GM12878 (cell line): ENCODE results near the gene GFRA4. TPM values are rescaled to one million over a fixed set of nuclear protein-coding genes. Genes with fewer than 3 reads are reported as not detected.

Experiments
- ATAC-seq: fragments of 200-7000 bp; cut with Tn5 transposase; 3 replicates; pipeline ENCODE4 v1.9.1; 2020; ENCODE audit warnings: mild to moderate bottlenecking, moderate library complexity
- BruUV-seq: library from RNA; stranded (reverse); fragments of 400-500 nt; replicated peaks from 2 replicates; lab custom pipeline; 2021; lab: Mats Ljungman, UMichigan
- CTCF ChIA-PET: fragments of 300-600 bp; sonication (Branson Sonifier 250); formaldehyde crosslinking; extraction: SDS; loops from one replicate; lab custom pipeline; 2021; ENCODE audit warnings: inconsistent platforms; lab: Yijun Ruan, JAX
- POLR2A ChIA-PET: fragments of 350-600 bp; formaldehyde crosslinking; extraction: SDS; loops from one replicate; lab custom pipeline; 2021; ENCODE audit warnings: inconsistent platforms; lab: Charles Lee
- RAD21 ChIA-PET: fragments of 300-600 bp; sonication (Branson Sonifier 250); formaldehyde crosslinking; loops from one replicate; lab custom pipeline; 2023; ENCODE audit warnings: antibody characterized with exemption; ENCODE audit not compliant: unreplicated experiment; lab: Charles Lee
- SMC1A ChIA-PET: fragments of 300-600 bp; sonication (Branson Sonifier 250); formaldehyde crosslinking; loops from one replicate; lab custom pipeline; 2023; ENCODE audit not compliant: unreplicated experiment, uncharacterized antibody; lab: Charles Lee
- DNase-seq: peaks from one replicate; pipeline ENCODE4 v3.0.0-alpha.2; 2011; ENCODE audit warnings: low read depth, low spot score
- FAIRE-seq: peaks from 3 replicates; lab custom pipeline; 2011; peaks lifted over from hg19 to GRCh38; lab: Jason Lieb, UNC
- H2AFZ ChIP-seq: 2 replicates; pipeline ENCODE4 v1.6.0; 2011; ENCODE audit warnings: low read depth, low read length, control low read depth; ENCODE audit not compliant: control insufficient read depth
- H3K27ac ChIP-seq: 2 replicates; pipeline ENCODE4 v1.5.1; 2011; ENCODE audit warnings: control low read depth; ENCODE audit not compliant: control insufficient read depth, insufficient read depth
- H3K27me3 ChIP-seq, 2 experiments: replicated peaks in 1 of 2; 2 replicates each; pipeline versions ENCODE4 v1.6.0 to v1.6.1; 2011; ENCODE audit warnings: low read length in 1 of 2; ENCODE audit not compliant: control insufficient read depth in 2 of 2, insufficient read depth in 2 of 2
- H3K36me3 ChIP-seq, 2 experiments: 2 replicates each; pipeline ENCODE4 v1.5.1; 2011; ENCODE audit warnings: low read length in 1 of 2; ENCODE audit not compliant: control insufficient read depth in 2 of 2, insufficient read depth in 2 of 2
- H3K4me1 ChIP-seq: 2 replicates; pipeline ENCODE4 v1.6.1; 2011; ENCODE audit warnings: mild to moderate bottlenecking, low read length, moderate library complexity, mixed read lengths; ENCODE audit not compliant: control insufficient read depth, insufficient read depth
- H3K4me2 ChIP-seq: 2 replicates; pipeline ENCODE4 v1.6.0; 2011; ENCODE audit warnings: control low read depth; ENCODE audit not compliant: control insufficient read depth, insufficient read depth
- H3K4me3 ChIP-seq: fragments of 200-600 bp; sonication (generic); 2 replicates; pipeline ENCODE4 v1.5.1; 2016
- H3K79me2 ChIP-seq: 2 replicates; pipeline ENCODE4 v1.6.0; 2011; ENCODE audit warnings: low read length; ENCODE audit not compliant: control insufficient read depth, insufficient read depth
- H3K9ac ChIP-seq: 2 replicates; pipeline ENCODE4 v1.8.0; 2011; ENCODE audit warnings: low read length, control low read depth, mixed read lengths; ENCODE audit not compliant: control insufficient read depth, insufficient read depth
- H3K9me3 ChIP-seq: replicated peaks from 3 replicates; pipeline ENCODE4 v1.5.1; 2011; ENCODE audit warnings: mild to moderate bottlenecking, low read length; ENCODE audit not compliant: control insufficient read depth, insufficient read depth
- H4K20me1 ChIP-seq: 2 replicates; pipeline ENCODE4 v1.6.0; 2011; ENCODE audit not compliant: control insufficient read depth, insufficient read depth
- CEBPB ChIP-seq, 2 experiments: fragments of 150-350 bp in 1 of 2; IDR thresholded peaks; 2 replicates each; pipeline ENCODE4 v1.6.1; 2012 to 2014; ENCODE audit warnings: low read depth in 2 of 2, low read length in 2 of 2, borderline replicate concordance in 1 of 2, inconsistent platforms in 1 of 2
- CREB1 ChIP-seq: IDR thresholded peaks from 2 replicates; pipeline ENCODE4 v1.6.1; 2012; ENCODE audit warnings: low read depth, mild to moderate bottlenecking, inconsistent platforms
- CREM ChIP-seq: IDR thresholded peaks from 2 replicates; pipeline ENCODE4 v1.6.1; 2014; ENCODE audit warnings: antibody characterized with exemption, low read depth
- EZH2 ChIP-seq: IDR thresholded peaks from 2 replicates; pipeline ENCODE4 v1.6.1; 2012; ENCODE audit warnings: low read depth, mild to moderate bottlenecking, control low read depth, inconsistent platforms, low read length, borderline replicate concordance; ENCODE audit not compliant: control insufficient read depth
- HCFC1 ChIP-seq: fragments of 150-350 bp; IDR thresholded peaks from 2 replicates; pipeline ENCODE4 v1.6.1; 2014; ENCODE audit warnings: low read length
- HDAC6 ChIP-seq: fragments of 200-600 bp; sonication (generic); IDR thresholded peaks from one replicate; pipeline ENCODE4 v1.8.0; 2017; ENCODE audit warnings: antibody characterized with exemption; ENCODE audit not compliant: unreplicated experiment
- IKZF2 ChIP-seq, 2 experiments: fragments of 450-650 bp; IDR thresholded peaks; 2 replicates each; pipeline ENCODE4 v1.6.1; 2017; ENCODE audit warnings: mild to moderate bottlenecking in 2 of 2, moderate library complexity in 2 of 2
- IRF3 ChIP-seq: fragments of 450-650 bp; IDR thresholded peaks from 2 replicates; pipeline ENCODE4 v1.6.1; 2014; ENCODE audit warnings: mild to moderate bottlenecking
- IRF4 ChIP-seq: IDR thresholded peaks from 2 replicates; pipeline ENCODE4 v1.6.1; 2011; ENCODE audit warnings: low read depth, low read length
- KDM1A ChIP-seq: fragments of 200-600 bp; sonication (generic); IDR thresholded peaks from 2 replicates; pipeline ENCODE4 v1.6.1; 2016; ENCODE audit warnings: borderline replicate concordance
- KLF5 ChIP-seq: fragments of 450-650 bp; IDR thresholded peaks from 2 replicates; pipeline ENCODE4 v1.6.1; 2014; ENCODE audit warnings: mild to moderate bottlenecking; ENCODE audit not compliant: partially characterized antibody
- MEF2A ChIP-seq: IDR thresholded peaks from 2 replicates; pipeline ENCODE4 v1.6.1; 2011; ENCODE audit warnings: low read depth, mild to moderate bottlenecking, low read length, moderate library complexity; ENCODE audit not compliant: insufficient read depth
- NFIC ChIP-seq: IDR thresholded peaks from 2 replicates; pipeline ENCODE4 v1.6.1; 2012; ENCODE audit warnings: low read depth, mild to moderate bottlenecking, inconsistent platforms, low read length, moderate library complexity
- POLR2AphosphoS2 ChIP-seq: IDR thresholded peaks from 2 replicates; pipeline ENCODE4 v1.6.1; 2011; ENCODE audit warnings: low read depth, mild to moderate bottlenecking, low read length, improper control_type of control experiment, moderate library complexity
- POLR2AphosphoS5 ChIP-seq: IDR thresholded peaks from 2 replicates; pipeline ENCODE4 v1.6.1; 2011; ENCODE audit warnings: mild to moderate bottlenecking, low read length, inconsistent platforms
- RELA ChIP-seq: fragments of 450-650 bp; IDR thresholded peaks from 2 replicates; pipeline ENCODE4 v1.8.0; 2014; ENCODE audit warnings: borderline replicate concordance; ENCODE audit not compliant: partially characterized antibody
- SREBF2 ChIP-seq: IDR thresholded peaks from 2 replicates; pipeline ENCODE4 v1.6.1; 2012; ENCODE audit warnings: mild to moderate bottlenecking, low read length
- YY1 ChIP-seq: IDR thresholded peaks from 2 replicates; pipeline ENCODE4 v1.6.1; 2011; ENCODE audit warnings: low read depth, mild to moderate bottlenecking, low read length
- ZNF207 ChIP-seq: fragments of 450-650 bp; IDR thresholded peaks from 2 replicates; pipeline ENCODE4 v1.6.1; 2014; ENCODE audit warnings: antibody characterized with exemption, mild to moderate bottlenecking, borderline replicate concordance
- WGBS: methylation state at CpG from one replicate; pipeline ENCODE4 v1.1.6; 2016; ENCODE audit warnings: low lambda C conversion rate; ENCODE audit not compliant: insufficient replicate concordance, insufficient coverage; ENCODE audit errors: missing lambda C conversion rate; 5-methylcytosine and 5-hydroxymethylcytosine counted together
- in situ Hi-C: fragments of 300-500 bp; cut with MboI; formaldehyde crosslinking; loops from 9 replicates; pipeline ENCODE4 v1.14.3; 2018; ENCODE audit warnings: mixed read lengths
- intact Hi-C: fragments of 100-400 bp; cut with micrococcal nuclease; formaldehyde crosslinking; loops from one replicate; pipeline ENCODE4 v1.14.2; 2022; ENCODE audit not compliant: unreplicated experiment
- polyA plus RNA-seq, 11 experiments: library from polyadenylated mRNA; depleted of rRNA in 4 of 11; unstranded in 6 of 11; stranded (reverse) in 5 of 11; fragments of >200 nt; fragmentation: Nextera tagmentation in 4 of 11; fragmentation: Illumina TruSeq in 1 of 11; extraction: Ambion mirVana in 4 of 11; extraction: Trizol in 1 of 11; gene quantifications; 1 replicate in 1 of 11; 2 replicates in 10 of 11; pipeline versions ENCODE4 v1.2.1 to v1.2.3, GENCODE V29; 2011 to 2016; ENCODE audit warnings: inconsistent platforms in 2 of 11, missing spikeins in 2 of 11, low read depth in 1 of 11
- total RNA-seq, 4 experiments: library from RNA; depleted of rRNA in 3 of 4; stranded (reverse); fragments of >200 nt in 3 of 4; fragmentation: Illumina TruSeq in 1 of 4; extraction: Trizol in 1 of 4; gene quantifications; 2 replicates each; pipeline versions ENCODE4 v1.2.1 to v1.2.3, GENCODE V29; 2013 to 2021

Gene GFRA4
- total and polyA plus RNA-seq, 10 of the 15 experiments (the other 5 are each of a cell fraction or from before 2014, with no cell fraction given): 0.04 TPM; not detected in 9

- no peaks in the 10 kb centered on the region for H3K27me3 ChIP-seq
- no peaks in the 10 kb centered on the region for H3K9me3 ChIP-seq
- FAIRE-seq (no peak), ATAC-seq (peak; percentile 28; the same call in 2 of the 3 replicates), DNase-seq (no peak)
- no peaks in the 10 kb centered on the region for H3K79me2 ChIP-seq
- WGBS: 50% methylated on average over 9 of the region's 9 CpGs
- in situ Hi-C loops: no loop called here
- H3K4me3 ChIP-seq: no peak overlapping the region
- intact Hi-C loops: no loop called here
- RAD21 ChIA-PET: no interaction called here
- TF ChIP-seq CREM (no peak), IKZF2 (IDR thresholded peaks at IDR 0.05) (no peak), IRF4 (no peak), POLR2AphosphoS2 (no peak), YY1 (no peak), NFIC (no peak), CREB1 (no peak), EZH2 (no peak), ZNF207 (no peak), POLR2AphosphoS5 (no peak), HCFC1 (no peak), HDAC6 (no peak), IRF3 (no peak), SREBF2 (no peak), MEF2A (no peak), KDM1A (no peak), RELA (no peak), CEBPB (IDR thresholded peaks at IDR 0.05; ENCODE audit: borderline replicate concordance in 1 of 2, low read depth in 2 of 2, low read length in 2 of 2) (no peak), KLF5 (no peak)
- H3K4me1 ChIP-seq: no peaks in the 10 kb centered on the region
- no peak overlapping the region for H3K9ac ChIP-seq
- H3K36me3 ChIP-seq: no peaks in the 10 kb centered on the region; a peak in 1 of 4 replicates
- POLR2A ChIA-PET: no interaction called here
- SMC1A ChIA-PET: no interaction called here
- CTCF ChIA-PET: interaction anchor here (0.7 to 0.9 kb wide), 2 partner anchors 60 to 433 kb away, joined by 3 read pairs; no protein-coding TSS in a partner anchor
- H4K20me1 ChIP-seq: no peaks in the 10 kb centered on the region
- H3K27ac ChIP-seq: no peak overlapping the region
- no peak overlapping the region for H2AFZ ChIP-seq
- BruUV-seq: no TSS peak
- H3K4me2 ChIP-seq: no peak overlapping the region
Observed at GRCh38 chr20:3651204-3651962, 11.8 kb downstream of the GFRA4 start.
